ENCODE results near the gene KIFC1.

DNA sequence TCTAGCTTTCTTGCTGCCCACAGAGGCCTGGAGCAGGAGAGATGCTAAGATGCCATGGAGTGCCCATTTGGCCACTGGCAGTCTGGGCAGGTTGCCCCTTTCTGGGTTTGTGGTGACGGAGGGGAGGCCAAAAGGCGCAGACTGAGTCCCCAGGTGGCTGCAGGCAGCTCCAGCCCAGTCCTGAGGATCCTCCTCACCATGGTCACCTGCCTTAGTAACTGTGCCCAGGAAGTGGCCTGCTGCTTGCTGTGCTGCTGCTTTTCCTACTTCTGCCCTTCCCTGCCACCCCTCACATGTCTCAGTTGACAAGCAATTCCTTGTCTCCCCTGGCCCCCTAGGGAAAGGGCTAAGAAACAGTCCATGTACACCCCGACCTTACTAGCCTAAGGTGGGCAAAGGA lies 35.3 kb upstream of the KIFC1 start:
- TF ChIP-seq, protein P1, sequence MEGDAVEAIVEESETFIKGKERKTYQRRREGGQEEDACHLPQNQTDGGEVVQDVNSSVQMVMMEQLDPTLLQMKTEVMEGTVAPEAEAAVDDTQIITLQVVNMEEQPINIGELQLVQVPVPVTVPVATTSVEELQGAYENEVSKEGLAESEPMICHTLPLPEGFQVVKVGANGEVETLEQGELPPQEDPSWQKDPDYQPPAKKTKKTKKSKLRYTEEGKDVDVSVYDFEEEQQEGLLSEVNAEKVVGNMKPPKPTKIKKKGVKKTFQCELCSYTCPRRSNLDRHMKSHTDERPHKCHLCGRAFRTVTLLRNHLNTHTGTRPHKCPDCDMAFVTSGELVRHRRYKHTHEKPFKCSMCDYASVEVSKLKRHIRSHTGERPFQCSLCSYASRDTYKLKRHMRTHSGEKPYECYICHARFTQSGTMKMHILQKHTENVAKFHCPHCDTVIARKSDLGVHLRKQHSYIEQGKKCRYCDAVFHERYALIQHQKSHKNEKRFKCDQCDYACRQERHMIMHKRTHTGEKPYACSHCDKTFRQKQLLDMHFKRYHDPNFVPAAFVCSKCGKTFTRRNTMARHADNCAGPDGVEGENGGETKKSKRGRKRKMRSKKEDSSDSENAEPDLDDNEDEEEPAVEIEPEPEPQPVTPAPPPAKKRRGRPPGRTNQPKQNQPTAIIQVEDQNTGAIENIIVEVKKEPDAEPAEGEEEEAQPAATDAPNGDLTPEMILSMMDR (IDR thresholded peaks at IDR 0.05), result no peak
- TF ChIP-seq POLR2AphosphoS5 (IDR thresholded peaks at IDR 0.05; ENCODE audit: insufficient read depth in 1 of 2, low read depth in 1 of 2) (no peak), POLR2A (IDR thresholded peaks at IDR 0.05) (no peak)
